ENCODE measurements around the gene FCHO1.

The FCHO1 gene

GRCh38 chr19:17721111-17721628, 30.1 kb upstream of the FCHO1 start:
- H3K27ac ChIP-seq (ENCODE audit: low read length), result no peak overlapping the region
- no peak overlapping the region for H3K9ac ChIP-seq (ENCODE audit: low read length)
- no peak overlapping the region for H3K4me3 ChIP-seq (ENCODE audit: low read length)
- no peaks in the 10 kb centered on the region for H3K9me3 ChIP-seq (ENCODE audit: control insufficient read depth, low read depth, low read length)
- H3K36me3 ChIP-seq (ENCODE audit: control insufficient read depth, low read depth, low read length), result peaks cover 18% of the 10 kb centered on the region
- H3K4me1 ChIP-seq (ENCODE audit: control insufficient read depth, low read depth, low read length), result peaks cover 10% of the 10 kb centered on the region
- H3K27me3 ChIP-seq (ENCODE audit: control insufficient read depth, insufficient read depth, low read length), result no peaks in the 10 kb centered on the region

DNA sequence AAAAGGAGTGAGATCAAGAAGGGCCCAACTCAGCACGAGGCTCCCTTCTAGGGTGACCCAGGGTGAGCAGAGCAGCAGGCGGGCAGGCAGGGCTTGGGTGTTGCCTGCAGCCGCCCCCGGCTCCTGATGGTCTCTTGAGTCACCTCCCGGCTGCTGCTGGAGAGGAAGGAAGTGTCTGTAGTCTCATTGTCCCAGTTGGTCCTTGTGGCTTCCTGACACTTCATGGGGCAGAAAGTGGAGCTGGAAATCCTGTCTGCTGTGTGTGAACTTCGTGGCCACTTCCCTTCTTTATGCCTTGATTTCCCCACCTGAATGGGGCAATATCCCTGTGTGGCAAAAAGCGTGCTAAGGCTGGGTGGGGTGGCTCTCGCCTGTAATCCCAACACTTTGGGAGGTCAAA, 29.5 kb upstream of the FCHO1 start:
- Histone ChIP-seq H3K4me3 (ENCODE audit: low read length) (no peak overlapping the region), H3K27me3 (ENCODE audit: control insufficient read depth, insufficient read depth, low read length) (no peaks in the 10 kb centered on the region), H3K36me3 (ENCODE audit: control insufficient read depth, low read depth, low read length) (peaks cover 20% of the 10 kb centered on the region), H3K9me3 (ENCODE audit: control insufficient read depth, low read depth, low read length) (no peaks in the 10 kb centered on the region), H3K9ac (ENCODE audit: low read length) (no peak overlapping the region), H3K4me1 (ENCODE audit: control insufficient read depth, low read depth, low read length) (peaks cover 10% of the 10 kb centered on the region), H3K27ac (ENCODE audit: low read length) (no peak overlapping the region)

DNA sequence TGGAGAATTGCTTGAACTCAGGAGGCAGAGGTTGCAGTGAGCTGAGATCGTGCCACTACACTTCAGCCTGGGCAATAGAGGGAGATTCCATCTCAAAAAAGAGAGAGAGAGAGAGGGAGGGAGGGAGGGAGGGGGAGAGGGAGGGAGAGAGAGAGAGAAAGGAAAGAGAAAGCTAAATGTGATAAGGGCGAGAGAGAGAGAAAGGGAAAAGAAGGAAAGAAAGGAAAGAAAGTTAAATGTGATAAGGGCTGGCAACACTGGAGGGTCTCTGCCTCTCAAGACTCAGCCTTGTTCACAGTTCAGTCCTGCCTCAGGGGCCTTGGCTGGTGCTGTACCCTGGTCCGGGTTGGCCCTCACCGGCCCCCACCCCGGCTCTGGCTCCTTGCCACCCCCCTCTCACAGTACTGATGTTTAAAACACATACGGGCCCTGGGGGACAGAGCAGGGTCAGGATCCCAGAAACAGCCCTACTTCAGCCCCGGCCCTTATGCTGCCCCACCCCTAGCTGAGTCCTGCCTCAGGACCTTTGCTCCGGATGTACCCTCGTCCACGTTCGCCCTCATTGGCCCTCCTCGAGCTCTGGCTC, 28.5 kb upstream of the FCHO1 start:
- Histone ChIP-seq H3K9ac (ENCODE audit: low read length) (no peak overlapping the region), H3K27ac (ENCODE audit: low read length) (no peak overlapping the region), H3K4me1 (ENCODE audit: control insufficient read depth, low read depth, low read length) (peaks cover 10% of the 10 kb centered on the region), H3K4me3 (ENCODE audit: low read length) (no peak overlapping the region), H3K9me3 (ENCODE audit: control insufficient read depth, low read depth, low read length) (no peaks in the 10 kb centered on the region), H3K27me3 (ENCODE audit: control insufficient read depth, insufficient read depth, low read length) (no peaks in the 10 kb centered on the region), H3K36me3 (ENCODE audit: control insufficient read depth, low read depth, low read length) (peaks cover 29% of the 10 kb centered on the region)

- Histone ChIP-seq H3K36me3 (ENCODE audit: control insufficient read depth, low read depth, low read length) (peaks cover 44% of the 10 kb centered on the region), H3K4me3 (ENCODE audit: low read length) (no peak overlapping the region), H3K27me3 (ENCODE audit: control insufficient read depth, insufficient read depth, low read length) (no peaks in the 10 kb centered on the region)
Observed at GRCh38 chr19:17724655-17725054, 26.6 kb upstream of the FCHO1 start.

GRCh38 chr19:17725422-17726078, 25.7 kb upstream of the FCHO1 start:
- Histone ChIP-seq H3K9me3 (ENCODE audit: control insufficient read depth, low read depth, low read length) (no peaks in the 10 kb centered on the region), H3K27me3 (ENCODE audit: control insufficient read depth, insufficient read depth, low read length) (no peaks in the 10 kb centered on the region), H3K9ac (ENCODE audit: low read length) (no peak overlapping the region), H3K4me1 (ENCODE audit: control insufficient read depth, low read depth, low read length) (peaks cover under 1% of the 10 kb centered on the region), H3K4me3 (ENCODE audit: low read length) (no peak overlapping the region), H3K36me3 (ENCODE audit: control insufficient read depth, low read depth, low read length) (peaks cover 51% of the 10 kb centered on the region), H3K27ac (ENCODE audit: low read length) (no peak overlapping the region)

More at GRCh38 chr19:17724655-17725054, 26.6 kb upstream of the FCHO1 start:
- no peak overlapping the region for H3K27ac ChIP-seq (ENCODE audit: low read length)
- no peaks in the 10 kb centered on the region for H3K9me3 ChIP-seq (ENCODE audit: control insufficient read depth, low read depth, low read length)
- peaks cover 4% of the 10 kb centered on the region for H3K4me1 ChIP-seq (ENCODE audit: control insufficient read depth, low read depth, low read length)
- no peak overlapping the region for H3K9ac ChIP-seq (ENCODE audit: low read length)

- Histone ChIP-seq H3K9ac (ENCODE audit: low read length) (no peak overlapping the region), H3K9me3 (ENCODE audit: control insufficient read depth, low read depth, low read length) (no peaks in the 10 kb centered on the region), H3K4me3 (ENCODE audit: low read length) (no peak overlapping the region), H3K4me1 (ENCODE audit: control insufficient read depth, low read depth, low read length) (no peaks in the 10 kb centered on the region), H3K27ac (ENCODE audit: low read length) (no peak overlapping the region), H3K36me3 (ENCODE audit: control insufficient read depth, low read depth, low read length) (peaks cover 58% of the 10 kb centered on the region), H3K27me3 (ENCODE audit: control insufficient read depth, insufficient read depth, low read length) (no peaks in the 10 kb centered on the region)
Observed at GRCh38 chr19:17726136-17726741, 25.0 kb upstream of the FCHO1 start.

- Histone ChIP-seq H3K9ac (ENCODE audit: low read length) (no peak overlapping the region), H3K36me3 (ENCODE audit: control insufficient read depth, low read depth, low read length) (peaks cover 60% of the 10 kb centered on the region), H3K27me3 (ENCODE audit: control insufficient read depth, insufficient read depth, low read length) (no peaks in the 10 kb centered on the region), H3K4me1 (ENCODE audit: control insufficient read depth, low read depth, low read length) (no peaks in the 10 kb centered on the region), H3K4me3 (ENCODE audit: low read length) (no peak overlapping the region), H3K27ac (ENCODE audit: low read length) (no peak overlapping the region), H3K9me3 (ENCODE audit: control insufficient read depth, low read depth, low read length) (no peaks in the 10 kb centered on the region)
Observed at GRCh38 chr19:17726964-17727773, 24.1 kb upstream of the FCHO1 start.

- Histone ChIP-seq H3K27me3 (ENCODE audit: control insufficient read depth, insufficient read depth, low read length) (no peaks in the 10 kb centered on the region), H3K27ac (ENCODE audit: low read length) (no peak overlapping the region), H3K9me3 (ENCODE audit: control insufficient read depth, low read depth, low read length) (no peaks in the 10 kb centered on the region), H3K4me1 (ENCODE audit: control insufficient read depth, low read depth, low read length) (no peaks in the 10 kb centered on the region), H3K9ac (ENCODE audit: low read length) (no peak overlapping the region), H3K4me3 (ENCODE audit: low read length) (no peak overlapping the region), H3K36me3 (ENCODE audit: control insufficient read depth, low read depth, low read length) (peaks cover 60% of the 10 kb centered on the region)
Observed at GRCh38 chr19:17727843-17728242, 23.4 kb upstream of the FCHO1 start.

- Histone ChIP-seq H3K9me3 (ENCODE audit: control insufficient read depth, low read depth, low read length) (no peaks in the 10 kb centered on the region), H3K36me3 (ENCODE audit: control insufficient read depth, low read depth, low read length) (peaks cover 57% of the 10 kb centered on the region), H3K27me3 (ENCODE audit: control insufficient read depth, insufficient read depth, low read length) (no peaks in the 10 kb centered on the region), H3K4me3 (ENCODE audit: low read length) (no peak overlapping the region), H3K4me1 (ENCODE audit: control insufficient read depth, low read depth, low read length) (no peaks in the 10 kb centered on the region), H3K9ac (ENCODE audit: low read length) (no peak overlapping the region), H3K27ac (ENCODE audit: low read length) (no peak overlapping the region)
Observed at GRCh38 chr19:17733127-17733526, 18.1 kb upstream of the FCHO1 start.

- no peak overlapping the region for H3K4me3 ChIP-seq (ENCODE audit: low read length)
- no peaks in the 10 kb centered on the region for H3K4me1 ChIP-seq (ENCODE audit: control insufficient read depth, low read depth, low read length)
- H3K27ac ChIP-seq (ENCODE audit: low read length), result no peak overlapping the region
- H3K9ac ChIP-seq (ENCODE audit: low read length), result no peak overlapping the region
- H3K9me3 ChIP-seq (ENCODE audit: control insufficient read depth, low read depth, low read length), result no peaks in the 10 kb centered on the region
- H3K27me3 ChIP-seq (ENCODE audit: control insufficient read depth, insufficient read depth, low read length), result no peaks in the 10 kb centered on the region
- H3K36me3 ChIP-seq (ENCODE audit: control insufficient read depth, low read depth, low read length), result peaks cover 47% of the 10 kb centered on the region
Observed at GRCh38 chr19:17734146-17734545, 17.1 kb upstream of the FCHO1 start.

DNA sequence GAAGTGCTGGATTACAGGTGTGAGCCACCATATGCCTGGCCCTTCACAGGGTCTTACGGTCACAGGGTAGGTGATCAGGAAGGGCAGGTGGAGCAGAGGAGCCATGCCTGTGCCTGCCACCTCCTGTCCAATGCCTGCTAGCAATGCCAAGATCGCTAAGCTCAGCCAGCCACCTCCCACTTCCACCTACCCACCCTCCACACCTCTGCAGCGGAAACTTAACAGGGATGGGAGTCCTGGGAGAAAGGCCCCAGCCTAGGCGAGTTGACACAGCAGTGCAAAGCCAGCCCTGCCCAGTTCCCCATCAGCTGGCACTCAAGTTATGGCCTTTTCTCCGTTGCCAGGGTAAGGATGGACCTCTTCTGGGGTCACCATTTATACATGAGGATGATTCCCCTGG, 15.9 kb upstream of the FCHO1 start:
- no peaks in the 10 kb centered on the region for H3K4me1 ChIP-seq (ENCODE audit: control insufficient read depth, low read depth, low read length)
- H3K9me3 ChIP-seq (ENCODE audit: control insufficient read depth, low read depth, low read length), result no peaks in the 10 kb centered on the region
- H3K4me3 ChIP-seq (ENCODE audit: low read length), result no peak overlapping the region
- no peak overlapping the region for H3K27ac ChIP-seq (ENCODE audit: low read length)
- no peaks in the 10 kb centered on the region for H3K27me3 ChIP-seq (ENCODE audit: control insufficient read depth, insufficient read depth, low read length)
- peaks cover 37% of the 10 kb centered on the region for H3K36me3 ChIP-seq (ENCODE audit: control insufficient read depth, low read depth, low read length)
- no peak overlapping the region for H3K9ac ChIP-seq (ENCODE audit: low read length)

Measured in iPS-18a (cell line).